HT1080 (cell line): ENCODE results near the gene TPH1. TPM values are rescaled to one million over a fixed set of nuclear protein-coding genes. Genes with fewer than 3 reads are reported as not detected.

Source experiments
- DNase-seq: peaks from one replicate; pipeline ENCODE4 v3.0.0-alpha.2; 2015; ENCODE audit warnings: low read depth
- polyA plus RNA-seq, 2 experiments: library from polyadenylated mRNA; depleted of rRNA; stranded (reverse); fragments of >200 nt; gene quantifications; 2 replicates each; pipeline ENCODE4 v1.2.3, GENCODE V29; 2015
- total RNA-seq: library from RNA; depleted of rRNA; stranded (reverse); fragments of >200 nt; shearing (Covaris generic); gene quantifications from 2 replicates; pipeline ENCODE4 v1.2.3, GENCODE V29; 2014; rRNA removed

TPH1 gene
- 0.27 and 0.58 TPM in 2 replicates for total RNA-seq
- polyA plus RNA-seq (2015; cell fraction: cytosol; rRNA removed), result 0.06 and 0.10 TPM in 2 replicates
- 1.8 and 2.1 TPM in 2 replicates for polyA plus RNA-seq (2015; cell fraction: nucleus; rRNA removed)

GRCh38 chr11:18046116-18046777 lies at the start of gene TPH1:
Gene TPH1 (minus strand): TSS chr11:18046269. CDS start chr11:18040762, 5,507 bp downstream.
- DNase-seq, result peak; percentile 52

- no peak for DNase-seq
Observed at GRCh38 chr11:18093959-18094358, 47.9 kb upstream of the TPH1 start.

GRCh38 chr11:18091731-18092130 lies 45.7 kb upstream of the TPH1 start:
- DNase-seq, result no peak

GRCh38 chr11:18088966-18089365 lies 42.9 kb upstream of the TPH1 start:
- no peak for DNase-seq

GRCh38 chr11:18088366-18088765 lies 42.3 kb upstream of the TPH1 start:
- no peak for DNase-seq

- no peak for DNase-seq
Observed at GRCh38 chr11:18081551-18081950, 35.5 kb upstream of the TPH1 start.

GRCh38 chr11:18080451-18080850 lies 34.4 kb upstream of the TPH1 start:
- DNase-seq, result no peak

GRCh38 chr11:18078909-18079308 lies 32.8 kb upstream of the TPH1 start:
- DNase-seq, result no peak

GRCh38 chr11:18075444-18075843 lies 29.4 kb upstream of the TPH1 start:
- DNase-seq, result no peak

- DNase-seq, result no peak
Observed at GRCh38 chr11:18071098-18071705, 25.1 kb upstream of the TPH1 start.

- no peak for DNase-seq
Observed at GRCh38 chr11:18067372-18067771, 21.3 kb upstream of the TPH1 start.

GRCh38 chr11:18066626-18067025 lies 20.6 kb upstream of the TPH1 start:
- no peak for DNase-seq

- no peak for DNase-seq
Observed at GRCh38 chr11:18065572-18065971, 19.5 kb upstream of the TPH1 start.

- DNase-seq, result no peak
Observed at GRCh38 chr11:18064450-18065054, 18.5 kb upstream of the TPH1 start.

- DNase-seq, result no peak
Observed at GRCh38 chr11:18063862-18064434, 17.9 kb upstream of the TPH1 start.

- no peak for DNase-seq
Observed at GRCh38 chr11:18063125-18063524, 17.1 kb upstream of the TPH1 start.

GRCh38 chr11:18061351-18061750 lies 15.3 kb upstream of the TPH1 start:
- DNase-seq, result no peak

- no peak for DNase-seq
Observed at GRCh38 chr11:18056561-18057181, 10.6 kb upstream of the TPH1 start.

- no peak for DNase-seq
Observed at GRCh38 chr11:18054511-18055103, 8.5 kb upstream of the TPH1 start.

GRCh38 chr11:18050848-18051247 lies 4.8 kb upstream of the TPH1 start:
- DNase-seq, result no peak

- DNase-seq, result no peak
Observed at GRCh38 chr11:18036456-18036855, 9.6 kb downstream of the TPH1 start.
